Measurements from ENCODE around the gene EPS8L1.
"Not testable (repeated sequence)": the region's sequence is repeated elsewhere in the genome, so short reads cannot be mapped to it uniquely, and the experiment has no call there.

Gene EPS8L1

GRCh38 chr19:55050749-55051532 lies 24.7 kb upstream of the EPS8L1 start:
- no peak for DNase-seq (ENCODE audit: low read depth in 2 of 2)

DNA sequence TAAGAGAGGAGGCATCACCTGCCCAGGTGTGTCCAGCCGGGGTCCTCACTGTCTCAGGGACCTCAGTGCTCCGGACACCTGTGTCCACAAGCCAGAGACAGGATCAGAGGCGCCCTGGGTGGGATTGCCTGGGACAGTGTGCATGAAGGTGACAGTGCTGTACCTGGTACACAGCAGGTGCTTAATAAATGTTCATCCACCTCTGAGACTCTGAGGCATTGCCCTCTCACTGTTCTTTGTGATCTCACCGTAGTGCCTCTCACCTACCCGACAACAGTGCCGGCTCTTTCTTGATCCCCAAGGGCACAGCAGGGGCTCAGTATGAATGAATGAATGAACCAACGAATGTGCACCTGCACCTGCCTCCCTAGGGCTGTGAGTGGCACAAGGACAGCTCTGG lies 21.9 kb upstream of the EPS8L1 start:
- no peak for DNase-seq (ENCODE audit: low read depth in 2 of 2)

DNA sequence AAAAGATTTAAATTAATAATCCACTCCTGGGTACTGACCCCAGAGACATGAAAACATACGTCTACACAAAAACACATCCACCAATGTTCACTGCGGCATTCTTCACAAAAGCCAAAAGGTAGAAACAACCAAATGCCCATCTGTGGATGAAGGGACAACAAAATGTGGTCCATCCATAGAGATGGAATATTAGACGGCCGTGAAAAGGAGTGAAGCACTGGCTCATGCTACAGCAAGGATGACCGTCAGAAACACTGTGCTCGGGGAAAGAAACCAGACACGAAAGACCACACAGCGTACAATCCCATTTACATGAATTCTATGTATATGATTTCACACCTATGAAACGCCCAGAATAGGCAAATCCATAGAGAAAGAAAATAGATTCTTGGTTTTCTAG lies 18.8 kb upstream of the EPS8L1 start:
- no peak for DNase-seq (ENCODE audit: low read depth in 2 of 2)

GRCh38 chr19:55058781-55059610 lies 16.7 kb upstream of the EPS8L1 start:
- DNase-seq (ENCODE audit: low read depth in 2 of 2) = no peak

DNA sequence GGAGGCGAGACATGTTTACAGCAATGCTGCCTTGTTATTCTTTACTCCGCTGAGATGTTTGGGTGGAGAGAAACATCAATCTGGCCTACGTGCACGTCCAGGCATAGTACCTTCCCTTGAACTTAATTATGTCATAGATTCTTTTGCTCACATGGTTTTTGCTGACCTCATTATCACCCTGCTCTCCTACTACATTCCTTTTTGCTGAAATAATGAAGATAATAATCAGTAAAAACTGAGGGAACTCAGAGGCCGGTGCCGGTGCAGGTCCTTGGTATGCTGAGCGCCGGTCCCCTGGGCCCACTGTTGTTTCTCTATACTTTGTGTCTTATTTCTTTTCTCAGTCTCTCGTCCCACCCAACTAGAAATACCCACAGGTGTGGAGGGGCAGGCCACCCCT lies 15.4 kb upstream of the EPS8L1 start:
- DNase-seq (ENCODE audit: low read depth in 2 of 2) = not testable (repeated sequence)

DNA sequence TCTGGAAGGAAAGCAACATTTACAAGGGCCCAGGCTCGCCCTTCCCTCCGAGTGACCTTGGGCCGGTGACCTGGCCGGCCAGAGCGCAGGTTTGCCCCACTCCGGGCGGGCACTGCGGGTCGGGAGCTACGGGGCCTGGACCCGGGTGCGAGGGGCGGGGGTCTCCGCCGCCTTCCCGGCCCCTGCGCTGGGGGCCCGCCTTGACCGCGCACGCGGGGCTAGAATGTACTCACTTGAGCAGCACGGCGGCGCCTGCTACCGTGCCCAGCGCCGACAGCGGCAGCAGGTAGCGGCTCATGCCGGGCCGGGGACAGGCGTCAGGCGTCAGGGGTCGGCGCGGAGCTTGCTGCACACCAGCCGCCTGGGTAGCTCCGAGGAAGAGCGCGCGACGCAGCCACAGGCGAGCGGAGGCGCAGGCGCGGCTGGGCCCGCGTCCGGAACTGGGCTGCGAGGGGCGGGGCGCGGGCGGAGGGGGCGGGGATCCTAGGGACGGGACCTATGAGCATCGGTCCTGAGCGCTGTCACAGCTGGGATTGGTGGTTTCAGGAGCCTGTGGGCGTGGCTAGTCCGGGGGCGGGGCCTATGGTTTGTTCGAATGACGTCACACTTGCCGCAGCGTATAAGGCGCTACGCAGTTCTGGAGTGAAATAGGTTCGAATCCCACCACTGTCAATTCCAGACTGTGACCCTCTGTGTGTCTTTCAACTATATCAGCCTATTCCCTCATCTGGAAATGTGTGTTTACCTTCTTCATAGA lies 12.8 kb upstream of the EPS8L1 start, which contains the start of gene RDH13:
RDH13 (minus strand) TSS at position 414 of the 757 bp plus-strand sequence; CDS start at position 298, 116 bp downstream.
- peak; percentile 98 to 100 for DNase-seq (ENCODE audit: low read depth in 2 of 2)

- DNase-seq (ENCODE audit: low read depth in 2 of 2) = no peak
Measured at GRCh38 chr19:55063492-55063843, 12.2 kb upstream of the EPS8L1 start.

DNA sequence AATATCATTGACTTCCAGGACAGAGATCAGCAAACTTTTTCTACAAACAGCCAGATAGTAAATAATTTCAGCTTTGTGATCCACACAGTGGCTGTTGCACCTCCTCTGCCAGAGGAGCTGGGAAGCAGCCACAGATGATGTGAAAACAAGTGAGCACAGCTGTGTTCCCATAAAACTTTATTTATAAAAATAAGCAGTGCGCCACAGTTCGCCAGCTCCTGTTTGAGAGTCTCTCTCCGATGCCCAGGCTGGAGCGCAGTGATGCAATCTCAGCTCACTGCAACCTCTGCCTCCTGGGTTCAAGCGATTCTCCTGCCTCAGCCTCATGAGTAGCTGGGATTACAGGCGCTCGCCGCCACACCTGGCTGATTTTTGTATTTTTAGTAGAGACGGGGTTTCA lies 10.2 kb upstream of the EPS8L1 start:
- not testable (repeated sequence) for DNase-seq (ENCODE audit: low read depth in 2 of 2)

- DNase-seq (ENCODE audit: low read depth in 2 of 2) = no peak
Measured at GRCh38 chr19:55066107-55066709, 9.5 kb upstream of the EPS8L1 start.

DNA sequence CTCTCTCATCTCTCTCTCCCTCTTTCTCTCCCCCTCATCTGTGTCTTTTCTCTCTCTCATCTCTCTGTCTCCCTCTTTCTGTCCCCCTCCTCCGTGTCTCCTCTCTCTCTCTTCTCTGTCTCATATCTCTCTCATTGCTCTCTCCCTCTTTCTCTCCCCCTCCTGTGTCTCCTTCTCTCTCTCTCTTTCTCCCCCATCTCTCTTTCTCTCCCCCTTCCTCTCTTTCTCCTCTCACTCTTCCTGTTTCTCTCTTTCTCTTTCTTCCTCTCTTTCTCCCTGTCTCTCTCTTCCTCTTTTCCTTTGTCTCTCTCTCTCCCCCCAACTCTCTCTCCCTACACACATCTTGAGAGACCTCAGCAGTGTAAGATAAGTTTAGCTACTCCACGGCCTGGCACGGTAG lies 7.8 kb upstream of the EPS8L1 start:
- DNase-seq (ENCODE audit: low read depth in 2 of 2) = no peak

DNA sequence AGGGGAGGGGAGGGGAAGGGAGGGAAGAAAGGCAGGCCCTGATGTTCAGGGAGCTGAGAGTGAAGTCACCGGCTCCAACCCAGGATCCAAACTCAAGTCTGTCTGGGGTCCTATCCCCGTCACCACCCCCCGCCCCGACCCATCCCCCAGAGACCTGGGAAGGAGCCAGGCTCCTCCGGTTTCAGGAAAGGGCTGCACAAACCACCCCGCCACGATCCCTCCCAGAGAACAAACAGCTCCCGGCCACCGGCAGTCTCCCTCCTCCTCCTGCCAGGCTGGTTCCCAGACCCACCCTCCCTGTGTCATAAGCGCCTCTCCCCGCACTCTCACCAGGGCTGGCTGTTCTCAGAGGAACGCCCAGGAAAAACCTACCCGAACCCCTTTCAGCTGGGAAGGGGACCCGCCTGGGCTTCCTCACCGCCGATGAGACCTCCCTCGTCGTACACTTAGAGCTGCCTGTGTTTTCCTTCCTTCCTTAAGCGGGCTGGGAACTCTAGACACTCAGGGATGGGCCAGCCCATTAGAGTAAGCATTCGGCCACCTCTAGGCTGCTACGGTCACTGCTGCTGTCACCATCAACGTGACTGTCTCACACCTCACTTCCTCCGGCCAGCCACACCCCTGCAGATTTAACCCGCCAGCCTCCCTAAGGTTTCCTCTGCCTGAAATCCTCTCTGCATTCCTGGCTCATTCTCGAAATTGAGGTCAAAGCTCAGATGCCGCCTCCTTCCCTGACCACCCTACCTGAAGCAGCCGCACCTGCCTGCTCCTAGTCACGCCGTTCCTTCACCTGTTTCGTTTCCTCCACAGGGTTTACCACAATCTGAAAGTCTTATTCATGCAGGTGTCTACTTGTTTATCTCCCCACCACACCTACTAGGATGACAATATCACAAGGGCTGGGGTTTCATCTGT lies 6.5 kb upstream of the EPS8L1 start:
- no peak for DNase-seq (ENCODE audit: low read depth in 2 of 2)

DNA sequence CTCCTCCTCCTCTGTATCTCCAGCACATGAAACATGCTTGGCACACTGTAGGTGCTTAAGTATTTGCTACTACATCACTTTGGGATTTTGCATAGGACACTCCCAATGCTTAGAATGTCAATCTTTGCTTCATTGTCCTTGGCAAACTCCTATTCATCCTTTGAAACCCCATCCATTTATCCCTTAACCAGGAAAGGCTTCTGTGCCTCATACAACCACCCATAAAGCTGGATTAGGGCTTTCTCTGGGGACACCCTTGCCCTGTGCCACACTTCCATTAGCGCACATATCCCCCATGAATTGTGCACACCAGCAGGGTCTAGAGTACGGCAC lies 5.8 kb upstream of the EPS8L1 start:
- DNase-seq (ENCODE audit: low read depth in 2 of 2) = no peak

GRCh38 chr19:55070466-55071128 lies 5.1 kb upstream of the EPS8L1 start:
- no peak for DNase-seq (ENCODE audit: low read depth in 2 of 2)

GRCh38 chr19:55071129-55071502 lies 4.6 kb upstream of the EPS8L1 start:
- DNase-seq (ENCODE audit: low read depth in 2 of 2) = no peak

DNA sequence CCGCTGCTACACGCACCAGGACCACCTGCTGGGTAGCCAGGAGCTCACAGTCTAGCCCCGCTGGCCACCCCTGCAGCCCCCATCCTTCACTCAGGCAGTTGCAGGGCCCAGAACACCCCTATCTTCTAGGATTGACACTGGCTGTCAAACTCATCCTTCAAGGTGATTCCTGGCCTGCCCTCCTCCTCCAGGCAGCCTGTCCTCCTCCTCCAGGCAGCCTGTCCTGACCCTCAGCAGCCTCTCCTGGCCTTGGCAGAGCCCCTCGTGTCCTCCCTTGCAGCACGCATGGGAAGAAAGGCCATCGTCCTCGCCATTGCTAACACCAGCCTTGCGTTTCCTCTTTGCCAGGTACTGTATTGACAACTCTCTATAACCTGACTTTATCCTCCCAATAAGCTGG lies 3.8 kb upstream of the EPS8L1 start:
- no peak for DNase-seq (ENCODE audit: low read depth in 2 of 2)

DNA sequence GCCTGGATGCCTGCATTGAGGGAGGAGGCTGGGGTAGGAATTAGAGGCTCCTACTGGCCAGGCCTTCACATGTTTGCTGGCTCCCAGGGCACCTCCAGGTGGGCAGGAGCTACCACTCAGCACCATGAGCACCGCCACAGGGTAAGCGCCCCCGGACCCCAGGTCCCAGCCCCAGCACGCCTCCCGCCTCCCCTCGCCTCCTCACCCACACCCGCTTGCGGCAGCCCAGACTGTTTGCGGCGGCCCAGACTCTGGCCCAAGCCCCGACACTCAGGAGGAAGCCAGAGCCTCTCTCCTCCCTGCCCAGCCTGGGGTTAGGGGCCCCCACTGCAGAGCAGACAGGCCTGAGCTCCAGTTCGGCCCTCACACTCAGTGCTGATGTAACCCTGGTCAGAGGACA lies 652 bp downstream of the EPS8L1 start:
- no peak for DNase-seq (ENCODE audit: low read depth in 2 of 2)

DNA sequence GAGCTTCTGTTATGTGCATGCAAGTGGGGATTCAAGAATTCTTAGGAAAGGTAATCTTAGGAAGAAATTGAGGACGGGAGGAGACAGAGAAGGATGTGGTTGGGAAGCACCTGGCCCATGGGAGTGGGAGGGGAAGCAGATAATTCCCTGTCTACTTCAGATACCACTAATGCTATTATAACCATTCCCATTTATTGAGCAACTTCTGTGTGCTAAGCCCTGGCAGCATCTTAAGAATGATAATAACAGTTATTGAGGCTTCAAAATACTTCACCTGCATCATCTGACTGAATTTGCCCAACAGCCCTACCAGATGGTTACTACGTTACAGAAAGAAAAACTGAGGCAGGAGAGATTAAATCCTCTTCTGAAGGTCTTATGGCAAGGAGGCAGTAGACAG lies 1.4 kb downstream of the EPS8L1 start:
- no peak for DNase-seq (ENCODE audit: low read depth in 2 of 2)

- no peak for DNase-seq (ENCODE audit: low read depth in 2 of 2)
Measured at GRCh38 chr19:55078996-55079395, 3.3 kb downstream of the EPS8L1 start.

GRCh38 chr19:55079400-55080038 lies 3.9 kb downstream of the EPS8L1 start:
- DNase-seq (ENCODE audit: low read depth in 2 of 2) = no peak
